Measurements from ENCODE around the gene CA10. TPM values are rescaled to one million over a fixed set of nuclear protein-coding genes. Genes with fewer than 3 reads are reported as not detected.

CA10 gene
- total and polyA plus RNA-seq, 2 donors (not counting 3 experiments of a cell fraction or from before 2014, with no cell fraction given): not detected

DNA sequence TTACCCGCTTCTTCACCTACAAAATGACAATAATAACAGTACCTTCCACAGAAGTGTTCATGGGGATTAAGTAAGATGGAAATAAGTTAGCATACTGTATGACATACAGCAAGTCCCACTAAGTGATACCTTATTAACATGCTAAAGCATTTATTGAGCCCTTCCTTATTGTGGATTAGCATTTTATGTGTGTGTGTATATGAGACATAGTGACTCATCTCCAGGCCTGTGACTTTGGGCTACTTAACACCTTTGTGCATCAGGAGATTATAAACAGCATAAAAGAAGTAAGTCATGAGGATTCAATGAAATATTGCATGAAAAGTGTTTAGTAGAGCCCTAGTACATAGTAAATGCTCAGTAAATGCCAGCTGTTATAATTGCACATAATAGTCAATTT, 52.9 kb downstream of the CA10 start:
- H2AFZ ChIP-seq (ENCODE audit: low read depth, low read length): no peak overlapping the region
- H3K9me1 ChIP-seq (replicated peaks; ENCODE audit: control insufficient read depth, extremely low read depth, insufficient read depth, low read length): no peaks in the 10 kb centered on the region
- H3K36me3 ChIP-seq (ENCODE audit: control insufficient read depth in 2 of 2, extremely low read depth in 1 of 2, insufficient read depth in 2 of 2, low read length in 2 of 2): no peaks in the 10 kb centered on the region
- BruUV-seq (replicated peaks): no TSS peak
- intact Hi-C loops (cut with micrococcal nuclease): no loop called here
- DNase-seq (ENCODE audit: low read depth, low spot score): no peak
- dilution Hi-C loops (cut with MboI; ENCODE audit: extremely low pct_ligation_motif_present, low sequenced_read_pairs): no loop called here
- no peak overlapping the region for H3K9ac ChIP-seq (replicated peaks; ENCODE audit: extremely low read depth, insufficient read depth, low read length)
- no peaks in the 10 kb centered on the region for H3K4me1 ChIP-seq (ENCODE audit: control insufficient read depth, extremely low read depth, insufficient read depth, low read length)
- no peaks in the 10 kb centered on the region for H3K27me3 ChIP-seq (ENCODE audit: control insufficient read depth in 2 of 2, insufficient read depth in 2 of 2, low read length in 2 of 2)
- TF ChIP-seq JUN (IDR thresholded peaks at IDR 0.05; ENCODE audit: borderline replicate concordance, insufficient read depth, insufficient read length, low read depth): no peak
- TF ChIP-seq GATA2 (IDR thresholded peaks at IDR 0.05; ENCODE audit: insufficient read depth, insufficient read length, low read depth, low read length): no peak
- no peak for TF ChIP-seq FOS (IDR thresholded peaks at IDR 0.05; ENCODE audit: borderline replicate concordance, insufficient read depth, low read length)
- TF ChIP-seq, protein P1, sequence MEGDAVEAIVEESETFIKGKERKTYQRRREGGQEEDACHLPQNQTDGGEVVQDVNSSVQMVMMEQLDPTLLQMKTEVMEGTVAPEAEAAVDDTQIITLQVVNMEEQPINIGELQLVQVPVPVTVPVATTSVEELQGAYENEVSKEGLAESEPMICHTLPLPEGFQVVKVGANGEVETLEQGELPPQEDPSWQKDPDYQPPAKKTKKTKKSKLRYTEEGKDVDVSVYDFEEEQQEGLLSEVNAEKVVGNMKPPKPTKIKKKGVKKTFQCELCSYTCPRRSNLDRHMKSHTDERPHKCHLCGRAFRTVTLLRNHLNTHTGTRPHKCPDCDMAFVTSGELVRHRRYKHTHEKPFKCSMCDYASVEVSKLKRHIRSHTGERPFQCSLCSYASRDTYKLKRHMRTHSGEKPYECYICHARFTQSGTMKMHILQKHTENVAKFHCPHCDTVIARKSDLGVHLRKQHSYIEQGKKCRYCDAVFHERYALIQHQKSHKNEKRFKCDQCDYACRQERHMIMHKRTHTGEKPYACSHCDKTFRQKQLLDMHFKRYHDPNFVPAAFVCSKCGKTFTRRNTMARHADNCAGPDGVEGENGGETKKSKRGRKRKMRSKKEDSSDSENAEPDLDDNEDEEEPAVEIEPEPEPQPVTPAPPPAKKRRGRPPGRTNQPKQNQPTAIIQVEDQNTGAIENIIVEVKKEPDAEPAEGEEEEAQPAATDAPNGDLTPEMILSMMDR (IDR thresholded peaks at IDR 0.05; ENCODE audit: extremely low read depth in 1 of 2, insufficient read depth in 1 of 2, low read depth in 1 of 2, low read length in 2 of 2): no peak
- TF ChIP-seq MYC (IDR thresholded peaks at IDR 0.05; ENCODE audit: low read depth, low read length): no peak
- no peak for TF ChIP-seq EZH2 (IDR thresholded peaks at IDR 0.05; ENCODE audit: borderline replicate concordance, low read depth, low read length, severe bottlenecking)
- TF ChIP-seq POLR2AphosphoS5 (IDR thresholded peaks at IDR 0.05; ENCODE audit: insufficient read depth, low read depth, low read length): no peak
- TF ChIP-seq POLR2A (IDR thresholded peaks at IDR 0.05; ENCODE audit: low read depth, low read length): no peak
- TF ChIP-seq, protein P2, sequence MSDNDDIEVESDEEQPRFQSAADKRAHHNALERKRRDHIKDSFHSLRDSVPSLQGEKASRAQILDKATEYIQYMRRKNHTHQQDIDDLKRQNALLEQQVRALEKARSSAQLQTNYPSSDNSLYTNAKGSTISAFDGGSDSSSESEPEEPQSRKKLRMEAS (IDR thresholded peaks at IDR 0.05; ENCODE audit: insufficient read depth, insufficient read length): no peak
- H3K4me2 ChIP-seq (ENCODE audit: insufficient read depth, low read length): no peak overlapping the region
- no peaks in the 10 kb centered on the region for H3K9me3 ChIP-seq (replicated peaks; ENCODE audit: control insufficient read depth, insufficient read depth, low read length)
- no peaks in the 10 kb centered on the region for H4K20me1 ChIP-seq (replicated peaks; ENCODE audit: control insufficient read depth, extremely low read depth, insufficient read depth, low read length)
- no peaks in the 10 kb centered on the region for H3K79me2 ChIP-seq (ENCODE audit: control insufficient read depth, insufficient read depth, low read length)
- ChIA-PET POLR2A (no interaction called here), CTCF (interaction anchor here (0.6 to 2.2 kb wide), 3 partner anchors 11 to 807 kb away, joined by 3 to 12 read pairs (median 3); no protein-coding TSS in a partner anchor)
- H3K4me3 ChIP-seq (replicated peaks in 1 of 3; ENCODE audit: insufficient read depth in 1 of 3, low read depth in 1 of 3, low read length in 3 of 3): no peak overlapping the region
- no peak overlapping the region for H3K27ac ChIP-seq (ENCODE audit: insufficient read depth, low read depth, low read length)
- FAIRE-seq: no peak
